ENCODE results near the gene SYT15.

The SYT15 gene

GRCh38 chr10:46541735-46542566 lies 37.0 kb upstream of the SYT15 start:
- Histone ChIP-seq H3K79me2 (ENCODE audit: control insufficient read depth, low read length) (no peaks in the 10 kb centered on the region), H3K9me2 (replicated peaks; ENCODE audit: control insufficient read depth, low read length) (no peaks in the 10 kb centered on the region), H3K4me3 (ENCODE audit: low read length) (no peak overlapping the region), H3K27me3 (ENCODE audit: control insufficient read depth, low read length) (peaks cover 4% of the 10 kb centered on the region), H3K36me3 (ENCODE audit: control insufficient read depth, low read length) (no peaks in the 10 kb centered on the region), H3K9me3 (ENCODE audit: control insufficient read depth, insufficient read depth, low read length) (no peaks in the 10 kb centered on the region), H3K4me2 (ENCODE audit: low read length) (no peak overlapping the region), H3K27ac (ENCODE audit: low read depth, low read length) (no peak overlapping the region), H3F3A (ENCODE audit: control insufficient read depth, insufficient read depth) (no peaks in the 10 kb centered on the region), H4K20me1 (ENCODE audit: control insufficient read depth, insufficient read depth, low read depth, low read length) (no peaks in the 10 kb centered on the region), H3K4me1 (ENCODE audit: control insufficient read depth, low read length) (no peaks in the 10 kb centered on the region)
- no peak for TF ChIP-seq CTCF (IDR thresholded peaks at IDR 0.05; ENCODE audit: low read depth, low read length, poor library complexity, severe bottlenecking)
- TF ChIP-seq EZH2phosphoT487 (IDR thresholded peaks at IDR 0.05; ENCODE audit: borderline replicate concordance, low read length), result no peak

GRCh38 chr10:46542567-46543465 lies 36.1 kb upstream of the SYT15 start:
- Histone ChIP-seq H3K79me2 (ENCODE audit: control insufficient read depth, low read length) (no peaks in the 10 kb centered on the region), H3K4me1 (ENCODE audit: control insufficient read depth, low read length) (no peaks in the 10 kb centered on the region), H3K9me2 (replicated peaks; ENCODE audit: control insufficient read depth, low read length) (no peaks in the 10 kb centered on the region), H3K36me3 (ENCODE audit: control insufficient read depth, low read length) (no peaks in the 10 kb centered on the region), H3K27ac (ENCODE audit: low read depth, low read length) (no peak overlapping the region), H3K4me2 (ENCODE audit: low read length) (no peak overlapping the region), H4K20me1 (ENCODE audit: control insufficient read depth, insufficient read depth, low read depth, low read length) (no peaks in the 10 kb centered on the region), H3F3A (ENCODE audit: control insufficient read depth, insufficient read depth) (no peaks in the 10 kb centered on the region), H3K27me3 (ENCODE audit: control insufficient read depth, low read length) (peaks cover 4% of the 10 kb centered on the region), H3K9me3 (ENCODE audit: control insufficient read depth, insufficient read depth, low read length) (no peaks in the 10 kb centered on the region), H3K4me3 (ENCODE audit: low read length) (no peak overlapping the region)
- TF ChIP-seq CTCF (IDR thresholded peaks at IDR 0.05; ENCODE audit: low read depth, low read length, poor library complexity, severe bottlenecking) (no peak), EZH2phosphoT487 (IDR thresholded peaks at IDR 0.05; ENCODE audit: borderline replicate concordance, low read length) (no peak)

GRCh38 chr10:46543466-46544377 lies 35.2 kb upstream of the SYT15 start:
- H4K20me1 ChIP-seq (ENCODE audit: control insufficient read depth, insufficient read depth, low read depth, low read length), result no peaks in the 10 kb centered on the region
- H3K9me3 ChIP-seq (ENCODE audit: control insufficient read depth, insufficient read depth, low read length), result no peaks in the 10 kb centered on the region
- no peak overlapping the region for H3K4me2 ChIP-seq (ENCODE audit: low read length)
- H3K27me3 ChIP-seq (ENCODE audit: control insufficient read depth, low read length), result peaks cover 4% of the 10 kb centered on the region
- H3F3A ChIP-seq (ENCODE audit: control insufficient read depth, insufficient read depth), result no peaks in the 10 kb centered on the region
- H3K9me2 ChIP-seq (replicated peaks; ENCODE audit: control insufficient read depth, low read length), result no peaks in the 10 kb centered on the region
- no peak overlapping the region for H3K4me3 ChIP-seq (ENCODE audit: low read length)
- no peak overlapping the region for H3K27ac ChIP-seq (ENCODE audit: low read depth, low read length)
- TF ChIP-seq EZH2phosphoT487 (IDR thresholded peaks at IDR 0.05; ENCODE audit: borderline replicate concordance, low read length) (no peak), CTCF (IDR thresholded peaks at IDR 0.05; ENCODE audit: low read depth, low read length, poor library complexity, severe bottlenecking) (no peak)
- H3K36me3 ChIP-seq (ENCODE audit: control insufficient read depth, low read length), result no peaks in the 10 kb centered on the region
- H3K79me2 ChIP-seq (ENCODE audit: control insufficient read depth, low read length), result no peaks in the 10 kb centered on the region
- no peaks in the 10 kb centered on the region for H3K4me1 ChIP-seq (ENCODE audit: control insufficient read depth, low read length)
